GM23248 (cell line): ENCODE data around the gene IGFBP6.

Experiments
- EZH2 ChIP-seq: fragments of 200-600 bp; sonication (generic); IDR thresholded peaks from 2 replicates; pipeline ENCODE4 v1.6.1; 2018; ENCODE audit warnings: antibody characterized with exemption, mild to moderate bottlenecking; ENCODE audit not compliant: insufficient read depth, poor library complexity, severe bottlenecking
- EZH2phosphoT487 ChIP-seq: fragments of 200-600 bp; sonication (generic); IDR thresholded peaks from 2 replicates; pipeline ENCODE4 v1.6.1; 2018; ENCODE audit warnings: antibody characterized with exemption, moderate library complexity, mild to moderate bottlenecking, low read depth; ENCODE audit not compliant: insufficient read depth

DNA sequence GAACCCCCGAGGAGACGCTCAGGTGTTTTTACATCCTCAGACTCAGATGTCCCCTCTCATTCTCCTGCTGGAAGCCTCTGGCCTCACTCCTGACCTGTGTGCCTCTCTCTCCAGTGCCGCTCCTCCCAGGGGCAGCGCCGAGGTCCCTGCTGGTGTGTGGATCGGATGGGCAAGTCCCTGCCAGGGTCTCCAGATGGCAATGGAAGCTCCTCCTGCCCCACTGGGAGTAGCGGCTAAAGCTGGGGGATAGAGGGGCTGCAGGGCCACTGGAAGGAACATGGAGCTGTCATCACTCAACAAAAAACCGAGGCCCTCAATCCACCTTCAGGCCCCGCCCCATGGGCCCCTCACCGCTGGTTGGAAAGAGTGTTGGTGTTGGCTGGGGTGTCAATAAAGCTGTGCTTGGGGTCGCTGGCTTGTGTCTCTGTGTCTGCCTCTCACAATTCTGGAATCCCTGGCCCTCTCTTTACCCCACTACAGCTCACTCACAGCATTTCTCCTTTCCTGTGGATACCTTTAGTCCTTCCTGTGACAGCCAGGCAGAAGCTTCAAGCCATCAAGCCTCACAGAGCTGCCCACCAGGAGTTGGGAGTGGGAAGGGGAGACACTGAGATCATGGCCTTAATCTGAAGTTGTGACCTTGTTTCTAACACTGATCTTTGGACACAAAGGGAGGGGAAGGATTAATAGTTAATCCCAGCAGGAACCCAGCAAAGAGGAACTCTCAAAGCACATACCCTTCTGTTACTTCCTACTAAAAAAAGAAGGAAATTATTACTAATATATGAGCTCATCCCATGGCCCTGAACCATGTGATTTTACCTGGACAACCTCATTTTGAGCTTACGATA is 4.7 kb downstream of the IGFBP6 start:
- TF ChIP-seq EZH2 = no peak
- no peak for TF ChIP-seq EZH2phosphoT487
